ENCODE results near the gene MAPK6. TPM values are rescaled to one million over a fixed set of nuclear protein-coding genes. Genes with fewer than 3 reads are reported as not detected.
A peak's percentile ranks its signal among the peaks of the same experiment; 100 is the strongest.

Gene MAPK6
- total and polyA plus RNA-seq, 2 donors: 16.2 to 50.8 TPM

- H3K4me1 ChIP-seq (ENCODE audit: insufficient read depth): no peaks in the 10 kb centered on the region
- WGBS: 89% methylated on average over 7 of the region's 7 CpGs
- no peaks in the 10 kb centered on the region for H3K36me3 ChIP-seq (ENCODE audit: insufficient read depth)
- no peak overlapping the region for H3K4me3 ChIP-seq (ENCODE audit: low read depth, low read length)
- no peak overlapping the region for H3K27ac ChIP-seq (ENCODE audit: low read depth)
- DNase-seq (ENCODE audit: extremely low spot score): no peak
Measured at GRCh38 chr15:52018244-52018643, 775 bp upstream of the MAPK6 start.

- H3K36me3 ChIP-seq (ENCODE audit: insufficient read depth): no peaks in the 10 kb centered on the region
- no peak for DNase-seq (ENCODE audit: extremely low spot score)
- under 1% methylated on average over 99 of the region's 100 CpGs for WGBS
- peak overlapping the region; percentile 80 for H3K4me3 ChIP-seq (ENCODE audit: low read depth, low read length)
- no peaks in the 10 kb centered on the region for H3K4me1 ChIP-seq (ENCODE audit: insufficient read depth)
- H3K27ac ChIP-seq (ENCODE audit: low read depth): peak overlapping the region; percentile 94
Measured at GRCh38 chr15:52019394-52020220, 588 bp downstream of the MAPK6 start.

- no peak for DNase-seq (ENCODE audit: extremely low spot score)
- 3% methylated on average over 10 of the region's 10 CpGs for WGBS
- peak overlapping the region; percentile 80 for H3K4me3 ChIP-seq (ENCODE audit: low read depth, low read length)
- H3K36me3 ChIP-seq (ENCODE audit: insufficient read depth): no peaks in the 10 kb centered on the region
- no peaks in the 10 kb centered on the region for H3K4me1 ChIP-seq (ENCODE audit: insufficient read depth)
- peak overlapping the region; percentile 94 for H3K27ac ChIP-seq (ENCODE audit: low read depth)
Measured at GRCh38 chr15:52020221-52021085, 1.4 kb downstream of the MAPK6 start.

- no peaks in the 10 kb centered on the region for H3K4me1 ChIP-seq (ENCODE audit: insufficient read depth)
- peak overlapping the region; percentile 11 for H3K4me3 ChIP-seq (ENCODE audit: low read depth, low read length)
- WGBS: 0% methylated on average over 4 of the region's 4 CpGs
- peak overlapping the region; percentile 54 for H3K27ac ChIP-seq (ENCODE audit: low read depth)
- no peaks in the 10 kb centered on the region for H3K36me3 ChIP-seq (ENCODE audit: insufficient read depth)
- DNase-seq (ENCODE audit: extremely low spot score): no peak
Measured at GRCh38 chr15:52021128-52021671, 2.2 kb downstream of the MAPK6 start.

- H3K4me1 ChIP-seq (ENCODE audit: insufficient read depth): no peaks in the 10 kb centered on the region
- peak overlapping the region; percentile 80 for H3K27ac ChIP-seq (ENCODE audit: low read depth)
- no peaks in the 10 kb centered on the region for H3K36me3 ChIP-seq (ENCODE audit: insufficient read depth)
- no peak for DNase-seq (ENCODE audit: extremely low spot score)
- H3K4me3 ChIP-seq (ENCODE audit: low read depth, low read length): no peak overlapping the region
- 64% methylated on average over 10 of the region's 10 CpGs for WGBS
Measured at GRCh38 chr15:52021892-52022540, 3.0 kb downstream of the MAPK6 start.

GRCh38 chr15:52023169-52023922 is 4.3 kb downstream of the MAPK6 start:
- Histone ChIP-seq H3K36me3 (ENCODE audit: insufficient read depth) (no peaks in the 10 kb centered on the region), H3K4me3 (ENCODE audit: low read depth, low read length) (no peak overlapping the region), H3K4me1 (ENCODE audit: insufficient read depth) (no peaks in the 10 kb centered on the region), H3K27ac (ENCODE audit: low read depth) (no peak overlapping the region)
- DNase-seq (ENCODE audit: extremely low spot score): no peak
- WGBS: 98% methylated on average over 13 of the region's 13 CpGs

GRCh38 chr15:52028431-52029093 is 9.5 kb downstream of the MAPK6 start:
- 91% methylated on average over 5 of the region's 5 CpGs for WGBS

GRCh38 chr15:52030010-52030409 is 11.0 kb downstream of the MAPK6 start:
- H3K4me1 ChIP-seq (ENCODE audit: insufficient read depth): no peaks in the 10 kb centered on the region
- no peak overlapping the region for H3K4me3 ChIP-seq (ENCODE audit: low read depth, low read length)
- no peak overlapping the region for H3K27ac ChIP-seq (ENCODE audit: low read depth)
- no peak for DNase-seq (ENCODE audit: extremely low spot score)
- WGBS: 88% methylated on average over 2 of the region's 2 CpGs
- no peaks in the 10 kb centered on the region for H3K36me3 ChIP-seq (ENCODE audit: insufficient read depth)

More at GRCh38 chr15:52028431-52029093, 9.5 kb downstream of the MAPK6 start:
- no peak for DNase-seq (ENCODE audit: extremely low spot score)
- no peaks in the 10 kb centered on the region for H3K4me1 ChIP-seq (ENCODE audit: insufficient read depth)
- H3K4me3 ChIP-seq (ENCODE audit: low read depth, low read length): no peak overlapping the region
- no peaks in the 10 kb centered on the region for H3K36me3 ChIP-seq (ENCODE audit: insufficient read depth)
- no peak overlapping the region for H3K27ac ChIP-seq (ENCODE audit: low read depth)

- Histone ChIP-seq H3K4me1 (ENCODE audit: insufficient read depth) (peaks cover 2% of the 10 kb centered on the region), H3K4me3 (ENCODE audit: low read depth, low read length) (no peak overlapping the region), H3K36me3 (ENCODE audit: insufficient read depth) (no peaks in the 10 kb centered on the region), H3K27ac (ENCODE audit: low read depth) (no peak overlapping the region)
- DNase-seq (ENCODE audit: extremely low spot score): no peak
- 91% methylated on average over 7 of the region's 7 CpGs for WGBS
Measured at GRCh38 chr15:52031556-52031955, 12.5 kb downstream of the MAPK6 start.

GRCh38 chr15:52037889-52038505 is 19.0 kb downstream of the MAPK6 start:
- Histone ChIP-seq H3K4me1 (ENCODE audit: insufficient read depth) (peaks cover 2% of the 10 kb centered on the region), H3K27ac (ENCODE audit: low read depth) (no peak overlapping the region), H3K4me3 (ENCODE audit: low read depth, low read length) (no peak overlapping the region), H3K36me3 (ENCODE audit: insufficient read depth) (no peaks in the 10 kb centered on the region)
- 51% methylated on average over 2 of the region's 2 CpGs for WGBS
- DNase-seq (ENCODE audit: extremely low spot score): no peak

- Histone ChIP-seq H3K27ac (ENCODE audit: low read depth) (peak overlapping the region; percentile 38), H3K4me1 (ENCODE audit: insufficient read depth) (peaks cover 2% of the 10 kb centered on the region), H3K36me3 (ENCODE audit: insufficient read depth) (no peaks in the 10 kb centered on the region), H3K4me3 (ENCODE audit: low read depth, low read length) (no peak overlapping the region)
- DNase-seq (ENCODE audit: extremely low spot score): no peak
- 38% methylated on average over 3 of the region's 3 CpGs for WGBS
Measured at GRCh38 chr15:52039925-52040781, 21.1 kb downstream of the MAPK6 start.
